Measurements from ENCODE around the gene PIK3AP1.

DNA sequence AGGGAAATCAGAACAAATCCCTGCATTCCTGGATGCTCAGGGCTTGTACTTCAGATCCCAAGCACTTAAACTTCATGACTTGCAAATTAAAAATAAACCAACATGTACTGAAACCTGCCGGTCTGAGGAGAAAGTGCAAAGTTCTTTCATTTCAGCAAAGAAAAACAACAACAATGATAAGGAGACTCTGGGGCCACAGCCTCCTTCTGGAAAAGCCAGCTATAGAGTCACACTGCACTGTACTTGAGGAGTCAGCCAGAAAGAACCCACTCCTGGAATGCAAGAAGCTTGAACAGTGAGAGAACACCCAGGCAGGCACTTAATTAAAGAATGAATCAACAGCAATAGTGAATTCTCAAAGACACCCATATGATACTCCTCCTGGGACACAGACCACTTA lies 83.8 kb downstream of the PIK3AP1 start:
- TF ChIP-seq CTCF (IDR thresholded peaks at IDR 0.05): no peak
- no peak for TF ChIP-seq EP300 (IDR thresholded peaks at IDR 0.05)
